Stimulated activated CD4-positive, alpha-beta T cell treated with anti-CD3 and anti-CD28 coated beads, Interleukin-12 subunit alpha, Interleukin-12 subunit beta, amount 100 ng/mL, for 48 hours (primary cell): ENCODE results near the gene THAP11.
A peak's percentile ranks its signal among the peaks of the same experiment; 100 is the strongest.

ENCODE experiments used
- DNase-seq, 3 donors: peaks; one replicate each; pipeline ENCODE4 v3.0.0-alpha.2; 2020; ENCODE audit warnings: low read depth in 2 of 3, low spot score in 1 of 3

Gene THAP11

GRCh38 chr16:67883146-67883871, 41.2 kb downstream of the THAP11 start:
- no peak for DNase-seq

GRCh38 chr16:67883872-67884261, 41.7 kb downstream of the THAP11 start:
- peak; percentile 44 to 67 (median 53) for DNase-seq

- DNase-seq: no peak
Observed at GRCh38 chr16:67884684-67885083, 42.6 kb downstream of the THAP11 start, which contains the start of gene NRN1L. TSS of gene NRN1L (plus strand) at chr16:67884885. CDS start at chr16:67884904, 19 bp downstream.

GRCh38 chr16:67885545-67885944, 43.4 kb downstream of the THAP11 start:
- no peak for DNase-seq

- DNase-seq: no peak
Observed at GRCh38 chr16:67885976-67886375, 43.9 kb downstream of the THAP11 start.

- no peak for DNase-seq
Observed at GRCh38 chr16:67886387-67886786, 44.3 kb downstream of the THAP11 start.

- no peak for DNase-seq
Observed at GRCh38 chr16:67888331-67888730, 46.2 kb downstream of the THAP11 start.

GRCh38 chr16:67892375-67892774, 50.3 kb downstream of the THAP11 start:
- DNase-seq: no peak

- DNase-seq: peak; percentile 89 to 95 (median 92)
Observed at GRCh38 chr16:67892899-67893742, 51.0 kb downstream of the THAP11 start, which contains the start of gene PSKH1. TSS of gene PSKH1 (plus strand) at chr16:67893254. CDS start at chr16:67908750, 15,496 bp downstream.
